Left renal cortex interstitium (tissue), 4 donors: ENCODE data around the gene ARHGAP6. TPM values are rescaled to one million over a fixed set of nuclear protein-coding genes. Genes with fewer than 3 reads are reported as not detected.

Experiments
- DNase-seq, 4 donors: peaks; one replicate each; pipeline ENCODE4 v3.0.0-alpha.2; 2013; ENCODE audit warnings: low read depth in 4 of 4, low spot score in 2 of 4, missing footprints in 1 of 4
- polyA plus RNA-seq, 4 donors: library from polyadenylated mRNA; unstranded; fragments of 120-200 nt; gene quantifications; one replicate each; pipeline ENCODE4 v1.2.1, GENCODE V29; 2013; ENCODE audit not compliant: insufficient read length in 4 of 4

The ARHGAP6 gene
- polyA plus RNA-seq, 4 donors: 14.4 to 15.7 (median 15.5) TPM

GRCh38 chrX:11407331-11408108, 258.2 kb downstream of the ARHGAP6 start:
- DNase-seq: no peak

- peak in 1 of 4 donors; percentile 36 for DNase-seq
Measured at GRCh38 chrX:11406109-11406765, 259.5 kb downstream of the ARHGAP6 start.

- DNase-seq: no peak
Measured at GRCh38 chrX:11403631-11404030, 262.1 kb downstream of the ARHGAP6 start.

GRCh38 chrX:11401966-11402365, 263.8 kb downstream of the ARHGAP6 start:
- DNase-seq: no peak

GRCh38 chrX:11399489-11400094, 266.1 kb downstream of the ARHGAP6 start:
- DNase-seq: no peak

- DNase-seq: no peak
Measured at GRCh38 chrX:11398785-11399184, 266.9 kb downstream of the ARHGAP6 start.

- no peak for DNase-seq
Measured at GRCh38 chrX:11398139-11398538, 267.6 kb downstream of the ARHGAP6 start.

GRCh38 chrX:11397680-11398079, 268.0 kb downstream of the ARHGAP6 start:
- DNase-seq: no peak

- DNase-seq: no peak
Measured at GRCh38 chrX:11395859-11396258, 269.9 kb downstream of the ARHGAP6 start.

- no peak for DNase-seq
Measured at GRCh38 chrX:11393949-11394654, 271.6 kb downstream of the ARHGAP6 start.

- no peak for DNase-seq
Measured at GRCh38 chrX:11386812-11387211, 278.9 kb downstream of the ARHGAP6 start.

GRCh38 chrX:11386001-11386523, 279.7 kb downstream of the ARHGAP6 start:
- DNase-seq: no peak

- DNase-seq: no peak
Measured at GRCh38 chrX:11382930-11383329, 282.8 kb downstream of the ARHGAP6 start.

- peak in 3 of 4 donors; percentile 9 to 44 (median 31) for DNase-seq
Measured at GRCh38 chrX:11381464-11381863, 284.3 kb downstream of the ARHGAP6 start.

- DNase-seq: no peak
Measured at GRCh38 chrX:11380187-11380844, 285.4 kb downstream of the ARHGAP6 start.

- DNase-seq: no peak
Measured at GRCh38 chrX:11376163-11376562, 289.6 kb downstream of the ARHGAP6 start.

- no peak for DNase-seq
Measured at GRCh38 chrX:11375614-11376119, 290.1 kb downstream of the ARHGAP6 start.

- DNase-seq: no peak
Measured at GRCh38 chrX:11374570-11374969, 291.1 kb downstream of the ARHGAP6 start.

- DNase-seq: no peak
Measured at GRCh38 chrX:11371106-11371505, 294.6 kb downstream of the ARHGAP6 start.
